Mesodermal cell (in vitro differentiated cells): ENCODE results near the gene CCNT2. TPM values are rescaled to one million over a fixed set of nuclear protein-coding genes. Genes with fewer than 3 reads are reported as not detected.
A peak's percentile ranks its signal among the peaks of the same experiment; 100 is the strongest.

ENCODE experiments used
- H3K27ac ChIP-seq: 2 replicates; pipeline ENCODE4 v1.7.0; 2013; ENCODE audit warnings: mild to moderate bottlenecking, low read depth, low read length, moderate library complexity; ENCODE audit not compliant: severe bottlenecking
- H3K36me3 ChIP-seq: 2 replicates; pipeline ENCODE4 v1.7.1; 2013; ENCODE audit warnings: mild to moderate bottlenecking, low read length, moderate library complexity; ENCODE audit not compliant: control insufficient read depth, insufficient read depth
- H3K4me1 ChIP-seq: one replicate; pipeline ENCODE4 v1.7.1; 2013; ENCODE audit warnings: mild to moderate bottlenecking, low read length; ENCODE audit not compliant: insufficient read depth, control insufficient read depth, poor library complexity, severe bottlenecking
- H3K4me3 ChIP-seq: 2 replicates; pipeline ENCODE4 v1.7.0; 2013; ENCODE audit warnings: low read length, control low read depth, mild to moderate bottlenecking; ENCODE audit not compliant: insufficient read depth, poor library complexity, severe bottlenecking; ENCODE audit errors: extremely low read depth
- H3K9me3 ChIP-seq: 2 replicates; pipeline ENCODE4 v1.7.1; 2013; ENCODE audit warnings: mild to moderate bottlenecking, low read length, moderate library complexity; ENCODE audit not compliant: control insufficient read depth
- WGBS, 2 experiments: methylation state at CpG; one replicate each; pipeline ENCODE4 v1.1.5; 2013; ENCODE audit warnings: missing lambda C conversion rate in 2 of 2; ENCODE audit not compliant: insufficient coverage in 2 of 2; 5-methylcytosine and 5-hydroxymethylcytosine counted together
- polyA plus RNA-seq, 2 experiments: library from polyadenylated mRNA; stranded (reverse); fragments of 50-300 nt; gene quantifications; one replicate each; pipeline ENCODE4 v1.2.3, GENCODE V29; 2013

The CCNT2 gene
- 33.4 TPM for polyA plus RNA-seq (2013, experiment 1 of 2)
- polyA plus RNA-seq (2013, experiment 2 of 2): 32.2 TPM

DNA sequence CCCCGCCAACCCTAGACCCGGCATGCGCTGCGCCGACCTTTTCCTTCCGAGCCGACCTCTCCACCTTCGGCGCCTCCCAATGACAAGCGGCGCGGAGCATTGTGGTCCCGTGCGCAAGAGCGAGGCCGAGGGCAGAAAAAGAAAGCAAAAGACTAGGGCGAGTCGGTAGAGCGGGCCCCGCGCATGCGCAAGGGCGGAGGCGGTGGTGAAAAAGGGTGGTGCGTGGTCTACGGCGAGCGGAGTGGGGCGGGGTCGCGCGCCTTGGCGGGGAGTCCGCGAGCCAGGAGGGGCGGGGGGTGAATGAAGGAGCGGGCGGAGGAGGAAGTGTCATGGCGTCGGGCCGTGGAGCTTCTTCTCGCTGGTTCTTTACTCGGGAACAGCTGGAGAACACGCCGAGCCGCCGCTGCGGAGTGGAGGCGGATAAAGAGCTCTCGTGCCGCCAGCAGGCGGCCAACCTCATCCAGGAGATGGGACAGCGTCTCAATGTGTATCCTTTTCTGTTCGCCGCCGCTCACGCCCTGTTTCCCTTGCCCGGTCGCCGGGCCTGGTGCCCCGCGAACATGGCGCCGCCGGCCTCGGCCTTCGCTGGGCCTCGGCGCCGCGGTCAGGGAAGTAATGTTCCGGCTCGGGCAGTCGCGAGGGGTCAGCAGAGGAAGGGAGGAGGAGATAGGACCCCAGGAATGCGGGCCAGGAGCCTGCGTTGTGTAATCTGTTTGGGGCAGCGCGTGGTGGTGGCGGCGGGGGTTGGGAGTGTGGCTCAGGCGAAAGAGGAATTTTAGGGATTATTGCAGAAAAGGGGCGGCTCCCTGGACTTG is at the start of gene CCNT2:
CCNT2 (plus strand) TSS at position 297 of the 815 bp plus-strand sequence; CDS start at position 330, 33 bp downstream.
- peaks cover 4% of the 10 kb centered on the region for H3K4me1 ChIP-seq
- H3K36me3 ChIP-seq: peaks cover 12% of the 10 kb centered on the region
- H3K9me3 ChIP-seq: no peaks in the 10 kb centered on the region
- peak within 1 kb of the TSS; percentile 93 for H3K4me3 ChIP-seq
- 0% methylated on average over 61 to 64 of the region's 83 CpGs for WGBS, 2 experiments
- peak within 1 kb of the TSS; percentile 99 for H3K27ac ChIP-seq

DNA sequence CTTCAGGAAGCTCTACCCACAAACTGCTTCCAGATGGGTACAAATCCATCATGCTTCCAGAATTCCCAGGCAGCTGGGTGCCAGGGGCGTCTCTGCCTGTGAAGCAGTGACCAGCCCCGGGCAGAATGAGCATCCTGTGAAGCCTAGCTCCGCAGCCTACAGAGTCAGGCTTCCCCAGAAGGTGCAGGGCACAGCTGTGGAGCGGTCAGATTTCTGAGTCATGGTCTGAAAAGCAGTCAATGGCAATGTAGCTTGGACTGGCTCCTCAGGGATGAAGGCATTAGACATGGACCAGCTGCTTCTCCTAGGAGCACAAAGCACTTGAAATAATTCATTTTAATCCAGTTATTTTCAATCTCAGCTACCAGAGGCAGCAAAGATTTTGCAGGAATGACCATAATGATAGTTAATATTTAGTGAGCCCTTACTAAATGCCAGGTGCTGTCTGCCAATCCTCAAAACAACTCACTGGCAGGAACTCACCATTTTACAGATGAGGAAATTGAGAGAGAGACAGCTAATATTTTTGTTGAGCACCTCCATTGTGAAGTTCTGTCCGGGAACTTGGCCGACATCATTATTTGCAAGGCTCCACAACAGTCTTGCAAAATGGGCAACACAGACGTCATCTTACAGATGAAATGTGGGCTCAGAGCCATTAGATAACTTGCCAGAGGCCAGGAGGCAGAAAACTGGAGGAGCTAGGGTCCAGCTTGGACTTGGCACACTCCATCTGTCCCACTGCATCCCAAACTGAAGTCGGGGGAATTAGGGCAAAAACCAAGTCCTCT is 48.5 kb upstream of the CCNT2 start:
- Histone ChIP-seq H3K36me3 (no peaks in the 10 kb centered on the region), H3K4me1 (no peaks in the 10 kb centered on the region), H3K9me3 (no peaks in the 10 kb centered on the region), H3K27ac (no peak overlapping the region), H3K4me3 (no peak overlapping the region)
- 90 to 95% methylated on average over 8 of the region's 8 CpGs for WGBS, 2 experiments

DNA sequence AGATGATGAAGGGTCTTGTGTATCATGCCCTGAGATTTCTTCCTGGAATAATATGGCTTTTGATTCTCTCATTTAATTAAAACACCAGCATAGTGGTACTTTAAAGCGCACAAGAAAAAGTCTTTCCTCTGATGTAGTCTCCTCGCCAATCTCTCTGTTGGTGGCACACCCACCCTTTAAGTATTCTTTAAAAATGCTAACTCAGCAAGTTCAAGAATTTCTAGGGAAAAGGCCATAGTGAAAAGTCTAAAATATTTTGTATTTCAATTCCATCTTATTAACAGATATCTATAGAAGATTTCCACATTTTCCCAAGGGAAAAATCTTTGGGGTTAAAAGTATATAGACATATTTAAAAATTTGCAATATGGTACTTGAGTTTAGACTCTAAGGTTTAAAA is 45.5 kb upstream of the CCNT2 start:
- no peaks in the 10 kb centered on the region for H3K9me3 ChIP-seq
- H3K27ac ChIP-seq: no peak overlapping the region
- no peak overlapping the region for H3K4me3 ChIP-seq
- WGBS, 2 experiments: 100% methylated on average over 2 of the region's 2 CpGs; no CpG with 5 or more reads in 1 of the 2 experiments
- no peaks in the 10 kb centered on the region for H3K4me1 ChIP-seq
- no peaks in the 10 kb centered on the region for H3K36me3 ChIP-seq

DNA sequence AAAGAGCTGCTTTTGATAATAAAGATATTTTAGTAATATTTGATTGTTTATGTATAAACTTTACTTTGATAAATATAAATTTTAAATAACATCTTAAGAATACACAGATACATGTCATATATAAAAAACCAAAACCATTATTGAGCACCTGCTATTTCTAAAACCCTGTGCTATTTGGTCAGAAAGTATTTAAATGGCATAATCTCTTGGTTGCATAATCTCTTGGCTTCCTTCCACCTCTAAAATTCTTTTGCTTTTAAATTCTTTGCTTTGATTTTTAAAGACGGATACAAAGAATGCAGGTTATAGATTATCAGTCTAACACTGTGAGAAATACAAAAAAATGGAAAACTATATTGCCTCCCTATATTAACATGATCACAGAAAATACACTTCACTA is 43.3 kb upstream of the CCNT2 start:
- H3K27ac ChIP-seq: no peak overlapping the region
- no peaks in the 10 kb centered on the region for H3K4me1 ChIP-seq
- WGBS, 2 experiments: no CpG with 5 or more reads among the region's 1 CpG
- H3K4me3 ChIP-seq: no peak overlapping the region
- no peaks in the 10 kb centered on the region for H3K9me3 ChIP-seq
- no peaks in the 10 kb centered on the region for H3K36me3 ChIP-seq

DNA sequence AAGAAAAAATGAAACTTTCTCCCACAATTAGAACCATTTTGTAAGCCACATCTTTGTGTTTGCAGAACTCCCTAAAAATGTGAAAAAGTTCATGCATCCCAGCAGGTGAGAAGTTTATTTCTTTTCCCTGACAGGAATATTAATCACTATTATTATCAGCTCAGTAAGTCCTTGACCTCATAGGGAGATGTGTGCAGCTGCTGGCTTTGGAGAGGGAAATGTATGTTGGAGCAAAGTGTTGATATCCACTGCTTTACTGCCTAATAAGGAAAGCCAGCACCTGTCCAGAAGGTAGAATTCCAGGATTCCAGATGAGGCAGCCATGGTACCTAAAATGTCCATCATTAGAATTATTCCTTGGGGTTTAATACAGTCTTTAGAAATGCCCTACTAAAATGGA is 35.8 kb upstream of the CCNT2 start:
- Histone ChIP-seq H3K4me1 (no peaks in the 10 kb centered on the region), H3K9me3 (no peaks in the 10 kb centered on the region), H3K36me3 (no peaks in the 10 kb centered on the region), H3K4me3 (no peak overlapping the region), H3K27ac (no peak overlapping the region)

DNA sequence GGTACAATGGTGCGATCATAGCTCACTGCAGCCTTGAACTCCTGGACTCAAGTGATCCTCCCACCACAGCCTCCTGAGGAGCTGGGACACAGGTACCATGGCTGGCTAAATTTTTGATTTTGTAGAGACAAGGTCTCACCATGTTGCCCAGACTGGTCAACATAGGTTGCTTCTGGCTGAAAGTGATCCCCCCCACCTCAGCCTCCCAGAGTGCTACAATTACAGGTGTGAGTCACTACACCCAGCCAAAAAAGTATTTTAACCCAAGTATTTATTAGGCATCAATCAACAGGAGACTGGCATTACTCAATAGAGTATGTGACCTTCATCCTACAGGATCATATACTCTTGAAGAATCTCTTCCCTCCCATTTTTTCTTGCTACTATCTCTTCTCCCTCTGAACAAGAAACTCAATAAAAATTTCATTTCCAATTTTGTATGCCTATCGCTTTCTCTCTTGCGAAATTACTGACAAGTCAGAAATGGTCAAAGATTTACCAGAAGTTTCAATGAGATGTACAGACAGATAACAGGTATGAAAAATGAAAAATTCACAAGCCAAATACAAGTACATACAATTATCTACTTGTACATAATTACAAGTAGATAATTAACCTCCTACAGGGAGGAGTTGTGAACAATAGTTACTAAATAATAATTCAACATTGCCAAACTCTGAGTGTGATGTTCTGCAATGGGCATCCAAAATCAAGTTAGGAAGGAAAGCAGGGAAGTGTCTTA is 34.9 kb upstream of the CCNT2 start:
- Histone ChIP-seq H3K4me1 (no peaks in the 10 kb centered on the region), H3K36me3 (no peaks in the 10 kb centered on the region), H3K27ac (no peak overlapping the region), H3K4me3 (no peak overlapping the region), H3K9me3 (no peaks in the 10 kb centered on the region)
- WGBS, 2 experiments: 94 to 100% methylated on average over 1 to 2 of the region's 3 CpGs

DNA sequence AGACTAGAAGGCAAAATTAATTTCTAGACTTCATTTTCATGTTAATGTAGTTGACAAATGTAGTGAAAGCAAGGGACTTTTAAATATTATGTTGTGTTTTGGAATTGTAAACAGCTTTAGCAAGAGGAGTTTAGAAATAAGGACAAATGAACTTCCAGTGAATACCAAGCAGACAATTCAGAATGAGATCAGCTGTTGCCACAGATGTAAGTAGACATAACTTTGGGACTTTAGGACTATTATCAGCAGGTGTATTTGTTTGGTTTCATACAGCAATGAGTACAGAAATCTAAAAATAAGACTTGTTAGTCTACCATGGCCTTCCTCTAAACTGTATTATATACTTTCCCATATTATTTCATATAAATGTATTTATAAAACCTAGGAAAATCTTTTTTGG is 34.2 kb upstream of the CCNT2 start:
- Histone ChIP-seq H3K9me3 (no peaks in the 10 kb centered on the region), H3K27ac (no peak overlapping the region), H3K36me3 (no peaks in the 10 kb centered on the region), H3K4me1 (no peaks in the 10 kb centered on the region), H3K4me3 (no peak overlapping the region)

DNA sequence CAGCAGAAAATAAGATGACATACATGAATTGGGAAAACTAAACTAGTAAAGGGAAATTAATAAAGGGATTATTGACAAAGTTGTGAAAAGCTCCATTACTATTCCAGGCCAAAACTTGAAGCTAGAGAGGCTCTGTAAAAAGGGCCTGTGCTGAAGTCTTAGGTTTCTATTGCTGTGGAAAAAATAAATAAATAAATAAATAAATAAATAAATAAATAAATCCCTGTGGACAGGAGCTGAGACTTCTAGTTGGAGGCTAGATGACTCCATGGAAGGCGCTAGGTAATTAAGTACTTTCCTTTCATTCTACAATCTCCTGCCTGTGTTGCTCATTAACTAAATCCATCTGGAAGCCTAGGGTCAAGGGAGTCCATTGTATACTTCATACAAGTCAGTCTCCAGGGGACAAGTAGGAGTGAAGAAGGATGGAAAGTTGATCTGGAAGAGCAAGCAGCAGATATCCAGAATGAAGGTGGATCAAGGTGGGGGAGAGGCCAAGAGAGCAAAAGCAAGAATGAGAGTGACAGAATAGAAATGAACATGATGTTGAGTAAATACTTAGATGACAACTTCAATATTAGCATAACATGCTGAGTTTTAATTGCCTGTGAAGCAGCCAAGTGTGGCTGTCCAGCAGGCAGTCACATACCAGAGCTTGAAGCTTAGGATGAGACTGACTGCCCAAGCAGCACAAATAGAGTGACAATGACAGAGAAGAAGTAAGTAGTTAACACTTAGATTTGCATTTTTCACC is 26.2 kb upstream of the CCNT2 start:
- no peaks in the 10 kb centered on the region for H3K36me3 ChIP-seq
- H3K27ac ChIP-seq: no peak overlapping the region
- no CpG with 5 or more reads among the region's 1 CpG for WGBS, 2 experiments
- no peak overlapping the region for H3K4me3 ChIP-seq
- H3K4me1 ChIP-seq: no peaks in the 10 kb centered on the region
- no peaks in the 10 kb centered on the region for H3K9me3 ChIP-seq

DNA sequence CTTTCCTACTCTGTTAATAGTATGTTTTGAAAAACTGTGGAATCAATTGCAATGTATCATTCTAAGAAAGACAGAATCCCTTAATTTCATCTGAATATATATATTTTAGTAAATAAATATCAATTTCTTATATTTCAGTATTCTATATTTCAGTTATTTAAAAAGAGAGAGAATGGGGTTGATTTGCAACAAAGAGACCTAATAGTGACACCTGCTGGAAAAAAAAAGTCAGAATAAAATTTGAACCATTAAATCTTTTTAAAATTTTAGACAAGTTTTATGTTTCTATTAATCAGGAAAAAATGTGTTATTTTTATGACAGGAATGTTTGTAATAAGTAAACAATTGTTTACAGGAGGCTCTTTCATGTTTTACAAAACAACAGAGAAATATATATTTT is 20.7 kb upstream of the CCNT2 start:
- Histone ChIP-seq H3K27ac (no peak overlapping the region), H3K36me3 (no peaks in the 10 kb centered on the region), H3K4me3 (no peak overlapping the region), H3K9me3 (no peaks in the 10 kb centered on the region), H3K4me1 (no peaks in the 10 kb centered on the region)

DNA sequence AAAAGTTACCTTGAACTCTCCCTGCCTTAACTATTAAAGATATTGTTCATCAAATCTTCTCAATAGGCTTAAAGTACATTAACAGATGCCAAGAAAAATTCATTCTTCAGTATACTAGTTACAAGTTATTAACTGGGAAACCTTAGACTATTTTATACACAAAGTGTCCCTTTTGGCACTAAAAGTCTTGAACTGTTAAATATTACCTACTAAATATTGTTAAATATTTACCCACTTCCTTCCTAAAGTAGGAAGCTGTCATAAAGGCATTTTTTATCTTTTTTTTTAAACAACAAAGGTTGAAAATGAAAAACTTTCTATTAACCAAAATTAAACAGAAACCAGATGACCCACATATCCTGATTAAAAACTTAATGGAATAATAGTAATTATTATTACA is 19.4 kb upstream of the CCNT2 start:
- no peaks in the 10 kb centered on the region for H3K4me1 ChIP-seq
- no peaks in the 10 kb centered on the region for H3K36me3 ChIP-seq
- H3K27ac ChIP-seq: no peak overlapping the region
- no peaks in the 10 kb centered on the region for H3K9me3 ChIP-seq
- H3K4me3 ChIP-seq: no peak overlapping the region
